ENCODE results near the gene AKAP13.

Gene AKAP13

DNA sequence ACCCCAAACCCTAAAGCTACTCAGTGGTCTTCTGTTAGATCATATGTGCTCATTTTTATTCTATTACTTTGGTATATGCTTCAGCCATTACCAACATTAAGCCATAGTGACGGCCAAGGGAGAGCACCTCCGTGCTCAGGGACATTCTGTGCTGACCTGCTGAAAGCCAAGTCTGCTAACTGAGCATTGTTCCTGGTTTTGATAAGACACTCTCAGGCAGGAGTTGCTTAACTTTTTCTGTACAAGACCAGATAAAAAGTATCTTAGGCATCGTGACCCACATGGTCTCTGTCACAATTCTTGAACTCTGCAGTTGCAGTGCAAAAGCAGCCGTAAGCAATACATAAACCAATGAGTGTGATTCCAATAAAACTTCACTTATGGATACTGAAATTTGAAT, 313.7 kb downstream of the AKAP13 start:
- no peak for DNase-seq (ENCODE audit: low read depth, low spot score)

- DNase-seq (ENCODE audit: low read depth, low spot score): no peak
Observed at GRCh38 chr15:85700767-85701166, 320.4 kb downstream of the AKAP13 start.

- no peak for DNase-seq (ENCODE audit: low read depth, low spot score)
Observed at GRCh38 chr15:85702321-85703101, 322.1 kb downstream of the AKAP13 start.

DNA sequence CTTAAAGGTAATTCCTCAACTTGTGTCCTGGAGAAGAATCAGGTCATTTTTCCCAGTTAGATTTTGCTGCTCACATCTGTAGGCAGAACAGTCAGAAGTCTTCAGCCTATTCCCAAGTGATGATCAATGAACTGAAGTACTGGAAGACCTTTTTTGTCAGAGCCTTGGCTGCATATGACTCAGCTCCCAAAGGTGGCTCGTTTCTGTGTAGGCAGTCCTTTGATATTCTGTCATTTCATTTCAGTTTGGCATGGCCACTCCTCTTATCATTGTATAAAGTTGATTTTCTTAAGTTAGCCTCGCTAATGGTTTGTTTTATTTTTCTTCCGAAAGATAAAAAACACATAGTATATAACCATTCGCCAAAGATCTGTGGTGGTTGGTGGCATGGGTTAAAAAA, 323.7 kb downstream of the AKAP13 start:
- DNase-seq (ENCODE audit: low read depth, low spot score): no peak

DNA sequence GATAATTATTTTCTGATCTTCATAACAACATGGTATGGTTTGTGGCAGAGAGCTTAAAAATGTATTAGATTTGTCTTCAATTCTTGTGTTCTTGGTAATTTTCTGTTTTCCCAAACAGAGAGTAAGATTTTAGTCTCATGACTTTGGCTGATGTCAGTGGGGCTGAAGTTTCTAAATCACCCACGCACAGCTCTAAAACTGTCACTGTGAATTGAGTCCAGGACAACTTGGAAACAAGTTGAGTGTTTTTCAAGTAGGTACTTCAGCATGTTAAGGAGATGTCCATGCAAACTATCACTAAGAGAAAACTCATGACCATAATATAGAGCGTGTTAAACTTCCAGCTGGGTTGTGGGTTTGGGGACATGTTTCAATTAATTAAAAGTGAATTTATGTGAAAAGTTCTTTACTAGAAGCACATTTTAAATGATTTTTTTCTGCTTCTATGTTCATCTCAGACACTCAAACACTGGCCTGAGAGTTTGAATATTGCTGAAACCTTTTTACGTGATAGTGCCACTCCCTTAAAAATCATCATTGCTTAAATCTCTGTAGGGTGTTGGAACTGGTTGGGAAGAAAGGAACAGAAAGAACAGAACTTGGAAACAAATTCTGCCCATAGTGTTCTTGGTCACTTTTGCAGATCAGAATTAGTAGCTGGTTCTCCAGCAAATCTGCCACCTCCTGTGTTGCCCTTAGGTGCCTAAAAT, 324.5 kb downstream of the AKAP13 start:
- DNase-seq (ENCODE audit: low read depth, low spot score): no peak

GRCh38 chr15:85706779-85707518, 326.5 kb downstream of the AKAP13 start:
- DNase-seq (ENCODE audit: low read depth, low spot score): no peak

DNA sequence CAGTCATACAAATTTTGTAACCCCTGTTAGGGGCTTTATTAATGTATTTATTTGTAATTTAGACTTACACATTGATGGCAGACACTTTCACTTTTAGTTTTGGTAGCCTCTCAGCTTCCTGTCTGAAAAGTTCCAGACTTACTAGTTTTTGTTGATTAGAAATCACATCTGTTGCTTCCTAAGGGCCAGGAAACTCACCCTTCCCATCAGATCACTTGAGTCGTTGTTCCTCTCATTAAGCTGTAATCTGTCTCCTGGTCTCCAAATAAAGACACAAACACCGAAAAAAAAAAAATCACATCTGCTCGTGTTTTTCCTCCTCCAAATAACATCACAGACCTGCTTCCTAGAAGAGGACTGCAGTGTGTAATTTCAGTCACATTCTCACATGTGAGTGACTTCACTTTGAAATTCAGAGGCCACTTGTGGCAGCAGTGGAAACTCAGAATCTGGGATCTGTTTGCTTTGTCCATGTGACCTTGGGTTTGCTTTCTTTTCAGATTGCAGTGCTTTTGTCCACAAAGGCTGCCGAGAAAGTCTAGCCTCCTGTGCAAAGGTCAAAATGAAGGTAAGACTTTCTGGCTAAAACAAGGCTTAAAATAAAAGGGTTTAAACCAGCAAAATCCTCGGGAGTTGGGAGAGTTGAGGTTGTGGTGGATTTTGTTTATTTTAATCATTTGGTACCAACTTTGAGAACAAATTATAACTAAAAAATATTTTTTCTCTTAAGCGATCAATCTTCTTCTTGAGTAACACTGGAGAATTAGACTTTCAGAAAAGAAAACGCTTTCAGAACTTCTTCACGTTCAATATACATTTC, 327.3 kb downstream of the AKAP13 start:
- no peak for DNase-seq (ENCODE audit: low read depth, low spot score)

GRCh38 chr15:85708402-85708941, 328.1 kb downstream of the AKAP13 start:
- no peak for DNase-seq (ENCODE audit: low read depth, low spot score)

DNA sequence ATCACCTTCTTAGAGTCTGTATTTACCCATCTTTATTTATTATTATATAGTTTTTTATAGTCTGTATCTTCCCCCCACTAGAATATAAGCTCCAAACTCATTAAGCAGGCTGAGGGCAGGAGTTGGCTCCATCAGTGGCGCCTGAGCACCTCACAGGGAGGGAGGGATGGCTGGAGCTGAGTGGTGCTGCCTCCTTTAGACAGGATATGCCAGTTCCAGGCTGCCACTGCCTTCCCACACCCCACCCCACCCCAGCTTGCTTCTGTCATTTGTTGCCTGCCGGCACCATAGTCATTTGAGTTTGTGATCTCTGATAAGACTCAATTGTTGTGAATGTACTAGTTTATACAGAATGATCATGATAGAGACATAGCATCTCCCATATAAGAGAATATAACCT, 328.8 kb downstream of the AKAP13 start:
- DNase-seq (ENCODE audit: low read depth, low spot score): no peak

- DNase-seq (ENCODE audit: low read depth, low spot score): no peak
Observed at GRCh38 chr15:85710340-85710842, 330.0 kb downstream of the AKAP13 start.

- DNase-seq (ENCODE audit: low read depth, low spot score): no peak
Observed at GRCh38 chr15:85711580-85712192, 331.3 kb downstream of the AKAP13 start.

DNA sequence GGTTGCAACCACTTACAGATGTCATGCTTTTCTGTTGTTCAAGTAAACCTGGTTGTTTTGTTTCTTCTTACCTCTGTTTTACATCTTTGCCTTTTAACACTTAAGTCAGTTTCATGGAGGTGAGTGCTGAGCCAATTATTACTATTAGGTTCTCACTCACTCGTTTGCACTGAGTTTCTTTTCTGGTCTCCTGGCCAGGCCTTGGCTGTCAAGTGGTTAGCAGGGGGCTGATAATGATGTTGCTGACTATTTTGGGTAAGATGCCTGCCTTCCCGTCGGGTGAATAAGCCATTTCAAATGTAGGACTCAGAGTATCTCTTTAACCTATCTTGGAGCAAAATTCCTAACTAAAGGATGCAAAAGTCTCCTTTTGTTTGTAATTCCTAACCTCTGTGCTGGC, 335.9 kb downstream of the AKAP13 start:
- no peak for DNase-seq (ENCODE audit: low read depth, low spot score)

GRCh38 chr15:85717212-85717611, 336.8 kb downstream of the AKAP13 start:
- DNase-seq (ENCODE audit: low read depth, low spot score): no peak

- DNase-seq (ENCODE audit: low read depth, low spot score): no peak
Observed at GRCh38 chr15:85718271-85718971, 338.0 kb downstream of the AKAP13 start.

- DNase-seq (ENCODE audit: low read depth, low spot score): no peak
Observed at GRCh38 chr15:85718981-85719380, 338.6 kb downstream of the AKAP13 start.

DNA sequence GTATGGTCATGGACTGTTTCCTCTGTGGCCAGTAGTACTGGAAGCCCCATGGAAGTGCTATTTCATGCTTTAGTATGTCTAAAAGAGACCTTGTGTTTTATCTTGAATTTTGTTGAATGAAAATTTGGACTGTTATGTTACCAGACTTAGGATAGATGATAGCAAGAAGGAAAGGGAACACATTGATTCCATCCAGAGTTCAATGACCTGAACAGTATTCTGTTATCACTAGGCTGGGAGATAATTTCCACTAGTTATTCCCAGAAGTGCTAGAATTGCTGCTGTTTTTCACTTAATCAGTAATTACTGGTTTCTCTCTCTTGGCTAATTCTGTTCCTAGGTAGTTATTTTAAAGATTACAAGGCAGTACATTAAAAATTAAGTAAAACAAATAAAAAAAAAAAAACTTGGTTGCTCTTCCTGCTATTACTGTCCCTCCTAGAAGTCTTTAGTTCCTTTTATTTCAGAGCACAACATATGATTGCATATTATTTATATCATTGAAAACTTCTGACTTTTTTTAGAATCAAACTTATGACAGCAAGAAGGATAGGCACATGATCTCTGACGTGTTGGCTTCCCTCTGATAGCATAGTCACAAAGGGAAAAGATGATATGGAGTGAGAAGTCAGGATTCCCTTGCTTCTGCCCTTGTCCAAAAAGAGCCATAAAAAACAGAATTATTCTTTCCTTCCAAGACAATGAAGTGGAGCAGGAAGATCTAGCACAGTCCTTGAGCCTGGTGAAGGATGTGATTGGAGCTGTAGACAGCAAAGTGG, 342.2 kb downstream of the AKAP13 start:
- no peak for DNase-seq (ENCODE audit: low read depth, low spot score)

DNA sequence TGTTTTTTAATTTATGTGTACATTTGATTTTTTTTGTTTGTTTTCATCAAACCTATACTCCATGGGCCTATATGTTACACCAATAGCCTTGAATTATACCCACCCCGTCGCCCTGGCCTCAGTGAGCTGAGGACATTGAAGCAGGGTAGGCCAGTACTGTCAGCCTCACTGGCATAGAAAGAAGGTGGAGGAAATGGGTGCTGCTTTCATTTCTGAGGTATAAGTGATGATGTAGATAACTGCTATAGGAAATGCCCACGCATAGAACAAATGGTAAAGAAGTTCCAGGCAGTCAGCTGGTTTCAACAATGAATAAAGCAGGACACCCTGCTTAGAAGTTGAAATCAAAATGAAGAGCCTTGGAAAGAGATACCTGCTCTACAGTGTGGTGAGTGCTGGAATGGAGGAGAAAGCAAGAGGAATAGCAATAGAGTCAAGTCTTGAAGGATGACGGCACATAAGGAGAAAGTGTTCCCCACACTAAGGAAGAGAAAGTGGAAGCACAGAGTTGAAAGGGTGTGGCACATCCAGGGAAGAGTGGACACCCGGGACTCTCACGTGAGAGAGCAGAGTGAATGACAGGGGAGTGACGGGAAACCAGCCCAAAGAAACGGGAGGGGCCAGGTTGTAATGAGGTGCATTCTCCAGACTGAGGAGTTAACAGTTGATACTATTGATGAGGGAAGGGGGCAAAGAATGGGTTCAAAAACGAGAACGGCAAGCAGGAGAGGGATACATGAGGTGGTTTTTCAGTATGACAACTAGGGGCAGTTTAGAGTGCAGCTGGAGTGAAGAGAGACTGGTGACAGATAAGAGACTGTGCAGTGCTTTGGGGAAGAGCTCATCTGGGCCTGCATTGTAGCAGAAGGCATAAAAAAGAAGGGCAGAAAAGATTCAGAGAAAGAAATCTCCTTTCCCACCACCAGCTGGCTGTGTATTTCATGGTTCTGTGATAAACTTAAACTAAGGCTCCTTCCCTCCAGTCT, 343.9 kb downstream of the AKAP13 start:
- DNase-seq (ENCODE audit: low read depth, low spot score): no peak

- DNase-seq (ENCODE audit: low read depth, low spot score): no peak
Observed at GRCh38 chr15:85725019-85725418, 344.6 kb downstream of the AKAP13 start.

Measured in activated CD4-positive, CD25-positive, alpha-beta regulatory T cell treated with anti-CD3 and anti-CD28 coated beads, Interleukin-2, amount 50 U/mL, for 16 hours (primary cell).